ENCODE results near the gene FPR2. TPM values are rescaled to one million over a fixed set of nuclear protein-coding genes. Genes with fewer than 3 reads are reported as not detected.

Gene FPR2
- total and polyA plus RNA-seq, 2 of the 13 experiments (the other 11 are each of a cell fraction or from before 2014, with no cell fraction given) = not detected

GRCh38 chr19:51771376-51772130 lies 10.6 kb downstream of the FPR2 start:
- no peak for ATAC-seq
- H3K4me2 ChIP-seq (ENCODE audit: low read depth, low read length) = no peak overlapping the region

More at GRCh38 chr19:51771376-51772130, 10.6 kb downstream of the FPR2 start:
- DNase-seq (ENCODE audit: low spot score) = no peak
- Histone ChIP-seq H3K36me3 (replicated peaks in 1 of 2; ENCODE audit: control insufficient read depth in 1 of 2, insufficient read depth in 2 of 2, low read length in 2 of 2) (no peaks in the 10 kb centered on the region), H4K20me1 (ENCODE audit: insufficient read depth, low read length) (no peaks in the 10 kb centered on the region), H3K27ac (ENCODE audit: extremely low read length, insufficient read depth, low read length) (no peak overlapping the region), H3K4me3 (replicated peaks in 1 of 3; ENCODE audit: insufficient read depth in 1 of 3, low read depth in 2 of 3, low read length in 3 of 3) (no peak overlapping the region), H3K9me3 (ENCODE audit: low read length) (no peaks in the 10 kb centered on the region), H3K27me3 (ENCODE audit: control insufficient read depth in 1 of 2, insufficient read depth in 2 of 2, low read length in 2 of 2) (no peaks in the 10 kb centered on the region), H3K9ac (ENCODE audit: insufficient read depth, low read depth, low read length) (no peak overlapping the region), H3K4me1 (ENCODE audit: insufficient read depth, low read length) (no peaks in the 10 kb centered on the region), H2AFZ (ENCODE audit: low read length) (no peak overlapping the region), H3K79me2 (ENCODE audit: insufficient read depth, low read length) (no peaks in the 10 kb centered on the region)
- in situ Hi-C loops (cut with HindIII; ENCODE audit: extremely low pct_ligation_motif_present, low pct_unique_long_range_greater_than_20kb) (no loop called here), intact Hi-C loops (cut with micrococcal nuclease; ENCODE audit: unreplicated experiment) (no loop called here)
- no TSS peak for BruUV-seq (replicated peaks)
- ChIA-PET POLR2A (no interaction called here), CTCF (ENCODE audit: low intra/inter-chr PET ratio, low total read pairs) (no interaction called here)
- no peak for TF ChIP-seq JUN (CRISPR knock-in tag; IDR thresholded peaks at IDR 0.05)
- no peak for TF ChIP-seq ZNF784 (CRISPR knock-in tag; IDR thresholded peaks at IDR 0.05; ENCODE audit: borderline replicate concordance)
- no peak for TF ChIP-seq POGK (CRISPR knock-in tag; conservative IDR thresholded peaks at IDR 0.05)
- no peak for TF ChIP-seq ADNP (CRISPR knock-in tag; IDR thresholded peaks at IDR 0.05)
- TF ChIP-seq ZNF354B (CRISPR knock-in tag; IDR thresholded peaks at IDR 0.05) = no peak
- TF ChIP-seq ZNF737 (CRISPR knock-in tag; IDR thresholded peaks at IDR 0.05; ENCODE audit: borderline replicate concordance) = no peak
- TF ChIP-seq CAMTA2 (CRISPR knock-in tag; IDR thresholded peaks at IDR 0.05; ENCODE audit: borderline replicate concordance) = no peak
- TF ChIP-seq RFX1 (IDR thresholded peaks at IDR 0.05) = no peak
- TF ChIP-seq MEIS2 (CRISPR knock-in tag; IDR thresholded peaks at IDR 0.05) = no peak
- no peak for TF ChIP-seq ZNF747 (CRISPR knock-in tag; IDR thresholded peaks at IDR 0.05; ENCODE audit: borderline replicate concordance)
- TF ChIP-seq ZNF75D (CRISPR knock-in tag; IDR thresholded peaks at IDR 0.05; ENCODE audit: borderline replicate concordance) = no peak
- no peak for TF ChIP-seq ATM (IDR thresholded peaks at IDR 0.05; ENCODE audit: borderline replicate concordance)
- TF ChIP-seq ZBTB34 (CRISPR knock-in tag; IDR thresholded peaks at IDR 0.05) = no peak
- TF ChIP-seq ZNF30 (CRISPR knock-in tag; IDR thresholded peaks at IDR 0.05) = no peak
- 29% methylated on average over 10 of the region's 10 CpGs for WGBS (ENCODE audit: low lambda C conversion rate)
- no peak for FAIRE-seq

Measured in HepG2 (cell line).